ENCODE data around the gene SEMA7A.

SEMA7A gene

DNA sequence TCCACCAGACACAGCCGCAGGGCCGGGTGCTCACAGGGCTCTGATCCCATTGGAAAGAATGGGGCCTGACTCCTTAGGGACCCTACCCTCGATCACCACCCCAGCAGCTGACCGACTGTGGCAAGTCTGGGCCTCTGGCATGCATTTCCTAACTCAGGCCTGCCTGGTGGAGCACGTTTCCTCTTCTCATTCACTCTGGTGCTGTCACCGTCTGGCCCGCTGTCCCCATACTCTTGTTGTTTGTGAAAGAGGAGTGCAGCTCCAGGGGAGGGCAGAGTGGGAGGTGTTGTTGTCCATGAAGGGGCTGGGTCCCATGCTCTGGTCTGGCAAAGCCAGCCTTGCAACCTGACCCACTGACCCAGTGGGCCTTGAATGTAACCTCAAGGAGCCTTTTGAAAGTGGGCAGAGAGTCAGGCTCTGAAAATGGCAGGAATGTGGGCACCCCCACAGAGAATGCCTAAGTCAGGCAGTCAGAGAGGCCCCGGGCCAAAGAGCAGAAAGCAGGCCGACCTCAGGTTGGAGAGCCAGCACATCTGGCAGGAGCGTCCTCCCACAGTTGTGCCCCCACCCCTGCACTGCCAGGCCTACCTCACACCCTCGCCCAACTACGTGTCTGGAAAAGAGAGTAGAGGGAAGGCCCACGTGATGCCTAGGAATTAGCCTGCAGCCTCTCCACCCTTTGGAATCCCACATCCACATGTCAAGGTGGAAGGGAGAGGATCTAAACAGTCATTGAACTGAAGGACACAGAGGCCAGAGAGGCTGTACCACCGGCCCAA lies 10.9 kb downstream of the SEMA7A start:
- Histone ChIP-seq H3K36me3 (ENCODE audit: insufficient read depth, low read length) (no peaks in the 10 kb centered on the region), H3K27ac (no peak overlapping the region), H3K4me3 (no peak overlapping the region), H3K9ac (ENCODE audit: insufficient read length) (no peak overlapping the region), H3K9me3 (ENCODE audit: low read depth, low read length) (no peaks in the 10 kb centered on the region)
- TF ChIP-seq POLR2AphosphoS5 (IDR thresholded peaks at IDR 0.05; ENCODE audit: borderline replicate concordance, low read depth, low read length) (no peak), FOXP2 (optimal IDR thresholded peaks at IDR 0.05; ENCODE audit: control extremely low read depth, extremely low read length, insufficient read depth) (no peak), EZH2 (IDR thresholded peaks at IDR 0.05) (no peak)
- DNase-seq (ENCODE audit: low read depth, low spot score) = no peak

DNA sequence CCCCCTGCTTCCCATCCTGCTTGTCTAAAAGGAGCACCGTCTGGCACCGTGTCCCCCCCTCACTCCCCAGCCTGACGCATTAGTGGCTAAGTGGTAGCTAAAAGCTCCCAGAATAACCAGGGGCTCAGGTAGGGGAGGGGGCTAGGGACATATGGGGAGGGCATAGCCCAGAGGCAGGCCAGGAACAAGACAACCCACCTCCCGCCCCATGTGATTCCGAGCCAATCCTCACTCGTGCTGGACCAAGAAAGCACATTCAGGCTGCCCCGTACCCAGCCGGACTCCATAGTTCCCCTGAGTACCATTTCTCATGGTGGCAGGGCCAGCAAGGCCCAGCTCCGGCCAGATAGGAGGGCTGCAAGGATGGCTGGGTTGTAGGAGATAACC lies 11.5 kb downstream of the SEMA7A start:
- DNase-seq (ENCODE audit: low read depth, low spot score) = no peak
- no peaks in the 10 kb centered on the region for H3K36me3 ChIP-seq (ENCODE audit: insufficient read depth, low read length)
- no peak overlapping the region for H3K9ac ChIP-seq (ENCODE audit: insufficient read length)
- H3K4me3 ChIP-seq = no peak overlapping the region
- no peak overlapping the region for H3K27ac ChIP-seq
- no peak for TF ChIP-seq FOXP2 (optimal IDR thresholded peaks at IDR 0.05; ENCODE audit: control extremely low read depth, extremely low read length, insufficient read depth)
- no peak for TF ChIP-seq EZH2 (IDR thresholded peaks at IDR 0.05)
- TF ChIP-seq POLR2AphosphoS5 (IDR thresholded peaks at IDR 0.05; ENCODE audit: borderline replicate concordance, low read depth, low read length) = no peak
- H3K9me3 ChIP-seq (ENCODE audit: low read depth, low read length) = no peaks in the 10 kb centered on the region

DNA sequence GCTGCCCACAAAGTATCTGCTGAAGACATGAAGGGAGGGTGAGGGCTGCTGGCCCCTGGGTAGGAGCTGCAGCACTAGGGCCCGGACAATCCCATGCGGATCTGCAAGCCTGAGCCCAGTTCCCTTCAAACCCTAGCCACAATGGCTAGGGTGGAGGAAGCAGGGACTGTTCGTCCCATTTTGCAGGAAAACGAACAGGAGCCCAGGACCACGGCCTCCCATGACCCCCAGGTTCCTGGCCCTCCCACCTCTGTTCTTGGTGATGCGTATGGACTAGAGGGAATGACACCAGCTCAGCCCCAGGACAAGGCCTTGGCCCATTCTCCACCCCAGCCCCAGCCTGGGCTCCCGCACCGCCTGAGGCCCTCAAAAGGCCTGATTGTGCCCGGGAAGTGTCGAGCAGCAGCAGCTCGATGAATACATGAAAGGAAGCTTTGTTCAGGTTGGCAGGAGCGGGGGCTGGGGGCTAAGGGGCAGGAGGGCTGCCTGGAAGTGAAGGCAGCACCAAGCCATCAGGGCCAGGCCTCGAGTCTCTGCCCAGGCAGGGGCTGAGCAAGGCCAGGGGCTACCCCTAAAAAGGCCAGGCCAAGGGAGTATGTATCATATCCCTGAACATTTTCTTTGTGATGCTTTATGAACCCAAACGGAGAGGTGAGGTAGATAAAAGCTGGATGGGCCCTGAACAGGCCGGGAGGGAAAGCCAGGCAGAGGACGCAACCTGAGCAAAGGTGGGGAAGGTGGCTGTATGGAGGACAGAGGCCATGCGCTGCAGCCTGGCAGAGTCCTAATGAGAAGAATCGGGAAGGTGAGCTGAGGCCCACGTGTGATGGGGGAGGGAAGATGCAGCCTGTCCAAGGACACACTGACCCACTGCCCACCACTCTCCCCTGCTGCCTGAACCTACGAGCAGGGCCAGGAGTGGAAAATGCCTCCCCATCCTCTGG lies 12.2 kb downstream of the SEMA7A start:
- Histone ChIP-seq H3K9me3 (ENCODE audit: low read depth, low read length) (no peaks in the 10 kb centered on the region), H3K9ac (ENCODE audit: insufficient read length) (no peak overlapping the region), H3K27ac (no peak overlapping the region), H3K36me3 (ENCODE audit: insufficient read depth, low read length) (no peaks in the 10 kb centered on the region), H3K4me3 (no peak overlapping the region)
- no peak for TF ChIP-seq EZH2 (IDR thresholded peaks at IDR 0.05)
- TF ChIP-seq POLR2AphosphoS5 (IDR thresholded peaks at IDR 0.05; ENCODE audit: borderline replicate concordance, low read depth, low read length) = no peak
- no peak for TF ChIP-seq FOXP2 (optimal IDR thresholded peaks at IDR 0.05; ENCODE audit: control extremely low read depth, extremely low read length, insufficient read depth)
- no peak for DNase-seq (ENCODE audit: low read depth, low spot score)

DNA sequence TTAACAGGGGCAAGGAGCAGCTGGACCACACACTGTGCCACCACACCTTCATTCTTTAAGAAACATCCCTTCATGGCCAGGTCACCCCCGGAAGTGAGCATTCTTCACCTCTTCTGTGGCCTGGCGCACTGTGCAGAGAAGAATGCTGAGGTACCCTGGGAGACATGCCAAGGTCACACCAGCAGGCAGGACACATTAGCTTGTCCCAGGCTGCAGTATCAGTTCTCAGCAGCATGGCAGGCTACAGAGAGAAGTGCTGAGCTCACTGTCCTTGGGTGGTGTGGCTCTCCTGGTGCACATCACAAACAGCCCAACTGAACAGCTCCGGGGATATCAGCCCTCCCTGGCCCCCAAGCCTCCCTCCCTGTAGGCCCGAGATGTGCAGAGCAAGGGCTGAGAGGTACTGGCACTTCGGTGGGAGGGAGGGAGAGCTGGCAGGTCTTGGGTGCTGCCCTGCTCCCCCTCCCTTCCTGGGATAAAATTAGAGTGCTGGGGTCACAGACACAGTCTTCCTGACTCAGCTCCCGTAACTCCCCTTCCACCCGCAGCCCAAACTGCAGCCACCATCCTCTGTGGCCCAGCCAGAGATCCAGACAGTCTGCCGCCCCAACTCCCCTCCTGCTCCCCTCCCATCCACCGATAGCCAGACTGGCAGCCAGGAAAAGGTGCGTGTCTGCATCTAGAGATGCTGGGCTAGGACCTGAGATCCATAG lies 13.4 kb downstream of the SEMA7A start:
- no peak overlapping the region for H3K27ac ChIP-seq
- TF ChIP-seq FOXP2 (optimal IDR thresholded peaks at IDR 0.05; ENCODE audit: control extremely low read depth, extremely low read length, insufficient read depth) = no peak
- TF ChIP-seq POLR2AphosphoS5 (IDR thresholded peaks at IDR 0.05; ENCODE audit: borderline replicate concordance, low read depth, low read length) = no peak
- TF ChIP-seq EZH2 (IDR thresholded peaks at IDR 0.05) = no peak
- DNase-seq (ENCODE audit: low read depth, low spot score) = no peak

DNA sequence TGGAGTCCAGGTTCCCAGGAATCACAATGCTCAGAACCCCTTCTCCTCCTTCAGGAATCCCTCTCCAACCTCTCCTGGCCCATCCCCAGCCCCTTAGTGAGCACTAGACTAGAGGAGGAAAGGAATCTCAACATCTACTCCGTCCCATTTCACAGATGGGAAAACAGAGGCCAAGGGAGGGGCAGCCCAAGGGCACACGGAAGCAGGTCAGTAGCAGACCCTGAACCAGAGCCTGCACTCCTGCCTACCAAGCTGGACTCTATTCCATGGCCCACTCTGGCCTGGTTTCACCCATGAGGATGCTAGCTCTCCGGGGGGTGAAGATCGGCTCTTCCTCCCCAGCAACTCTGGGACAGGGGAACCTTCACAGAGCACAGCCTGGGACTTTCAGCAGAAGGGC lies 14.3 kb downstream of the SEMA7A start:
- Histone ChIP-seq H3K9me3 (ENCODE audit: low read depth, low read length) (no peaks in the 10 kb centered on the region), H3K36me3 (ENCODE audit: insufficient read depth, low read length) (no peaks in the 10 kb centered on the region), H3K9ac (ENCODE audit: insufficient read length) (no peak overlapping the region), H3K4me3 (no peak overlapping the region), H3K27ac (no peak overlapping the region)
- TF ChIP-seq EZH2 (IDR thresholded peaks at IDR 0.05) = no peak
- TF ChIP-seq FOXP2 (optimal IDR thresholded peaks at IDR 0.05; ENCODE audit: control extremely low read depth, extremely low read length, insufficient read depth) = no peak
- TF ChIP-seq POLR2AphosphoS5 (IDR thresholded peaks at IDR 0.05; ENCODE audit: borderline replicate concordance, low read depth, low read length) = no peak
- no peak for DNase-seq (ENCODE audit: low read depth, low spot score)

More for the DNA sequence above, 13.4 kb downstream of the SEMA7A start:
- no peaks in the 10 kb centered on the region for H3K9me3 ChIP-seq (ENCODE audit: low read depth, low read length)
- H3K9ac ChIP-seq (ENCODE audit: insufficient read length) = no peak overlapping the region
- H3K4me3 ChIP-seq = no peak overlapping the region
- H3K36me3 ChIP-seq (ENCODE audit: insufficient read depth, low read length) = no peaks in the 10 kb centered on the region

DNA sequence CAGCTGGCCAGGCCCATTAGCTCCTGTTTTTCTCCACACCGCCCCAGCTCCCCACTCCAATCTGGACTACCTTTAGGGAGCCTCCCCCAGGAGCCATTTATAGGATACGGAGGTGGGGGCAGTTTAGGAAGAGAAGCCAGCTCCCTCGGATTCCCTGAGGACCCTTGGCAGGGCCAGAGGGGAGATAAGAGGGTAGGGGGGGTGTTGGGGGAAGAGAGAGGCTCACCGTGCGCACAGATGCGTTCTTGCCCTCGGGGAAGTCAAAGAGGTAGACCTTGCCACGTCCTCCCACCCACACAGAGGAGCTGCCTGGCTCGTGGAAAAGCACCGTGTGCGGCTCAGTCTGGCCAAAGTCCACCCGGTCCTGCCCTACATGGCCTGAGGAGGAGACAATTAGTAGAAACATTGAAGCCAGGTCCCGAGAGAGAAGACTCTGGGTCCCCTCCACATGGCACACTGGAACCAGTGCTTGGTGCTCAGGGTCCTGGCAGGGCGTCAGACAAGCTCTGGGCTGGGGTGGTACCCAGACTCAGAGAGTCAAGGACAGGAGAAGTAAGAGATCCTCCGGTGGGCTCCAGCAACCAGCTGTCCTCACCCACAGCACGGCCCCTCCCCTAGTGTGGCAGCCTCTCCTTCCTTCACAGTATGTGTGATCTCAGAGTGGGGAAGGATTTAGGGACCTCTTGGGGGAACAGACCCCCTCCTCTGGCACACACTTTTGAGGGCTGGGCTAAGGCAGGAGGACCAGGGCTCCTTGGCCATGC lies 15.0 kb downstream of the SEMA7A start:
- no peak for DNase-seq (ENCODE audit: low read depth, low spot score)
- H3K36me3 ChIP-seq (ENCODE audit: insufficient read depth, low read length) = no peaks in the 10 kb centered on the region
- no peaks in the 10 kb centered on the region for H3K9me3 ChIP-seq (ENCODE audit: low read depth, low read length)
- no peak overlapping the region for H3K9ac ChIP-seq (ENCODE audit: insufficient read length)
- H3K4me3 ChIP-seq = no peak overlapping the region
- H3K27ac ChIP-seq = no peak overlapping the region
- TF ChIP-seq EZH2 (IDR thresholded peaks at IDR 0.05) = no peak
- TF ChIP-seq FOXP2 (optimal IDR thresholded peaks at IDR 0.05; ENCODE audit: control extremely low read depth, extremely low read length, insufficient read depth) = no peak
- TF ChIP-seq POLR2AphosphoS5 (IDR thresholded peaks at IDR 0.05; ENCODE audit: borderline replicate concordance, low read depth, low read length) = no peak

DNA sequence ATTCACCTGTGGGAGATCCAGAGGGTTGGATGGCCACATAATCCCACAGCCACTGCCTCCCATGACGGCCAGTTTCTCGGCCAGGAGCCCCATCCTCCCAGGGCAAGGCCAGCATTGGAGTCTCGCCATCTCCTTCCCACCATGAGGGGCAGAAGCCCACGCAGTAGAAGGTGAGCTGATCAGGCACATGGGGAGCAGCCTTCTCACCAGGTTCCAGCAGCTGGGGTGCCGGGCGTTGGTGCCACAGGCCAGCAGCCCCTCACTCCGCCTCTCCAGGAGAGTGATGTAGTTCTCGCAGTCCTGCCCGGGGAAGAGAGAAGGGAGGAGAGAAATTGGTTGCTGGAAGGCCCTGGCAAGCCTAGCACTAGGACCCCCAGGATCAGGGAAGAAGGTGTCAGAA lies 16.1 kb downstream of the SEMA7A start:
- no peaks in the 10 kb centered on the region for H3K9me3 ChIP-seq (ENCODE audit: low read depth, low read length)
- no peaks in the 10 kb centered on the region for H3K36me3 ChIP-seq (ENCODE audit: insufficient read depth, low read length)
- no peak overlapping the region for H3K9ac ChIP-seq (ENCODE audit: insufficient read length)
- H3K4me3 ChIP-seq = no peak overlapping the region
- DNase-seq (ENCODE audit: low read depth, low spot score) = no peak
- no peak overlapping the region for H3K27ac ChIP-seq
- TF ChIP-seq EZH2 (IDR thresholded peaks at IDR 0.05) = no peak
